Stimulated activated CD4-positive, alpha-beta T cell treated with anti-CD3 and anti-CD28 coated beads, Interleukin-1b, Interleukin-23, amount 100 ng/mL, for 1 hour (primary cell): ENCODE data around the gene FANCI.
A peak's percentile ranks its signal among the peaks of the same experiment; 100 is the strongest.

Experiments used
- DNase-seq, 2 donors: peaks; one replicate each; pipeline ENCODE4 v3.0.0-alpha.2; 2020; ENCODE audit warnings: low read depth in 2 of 2

FANCI gene

DNA sequence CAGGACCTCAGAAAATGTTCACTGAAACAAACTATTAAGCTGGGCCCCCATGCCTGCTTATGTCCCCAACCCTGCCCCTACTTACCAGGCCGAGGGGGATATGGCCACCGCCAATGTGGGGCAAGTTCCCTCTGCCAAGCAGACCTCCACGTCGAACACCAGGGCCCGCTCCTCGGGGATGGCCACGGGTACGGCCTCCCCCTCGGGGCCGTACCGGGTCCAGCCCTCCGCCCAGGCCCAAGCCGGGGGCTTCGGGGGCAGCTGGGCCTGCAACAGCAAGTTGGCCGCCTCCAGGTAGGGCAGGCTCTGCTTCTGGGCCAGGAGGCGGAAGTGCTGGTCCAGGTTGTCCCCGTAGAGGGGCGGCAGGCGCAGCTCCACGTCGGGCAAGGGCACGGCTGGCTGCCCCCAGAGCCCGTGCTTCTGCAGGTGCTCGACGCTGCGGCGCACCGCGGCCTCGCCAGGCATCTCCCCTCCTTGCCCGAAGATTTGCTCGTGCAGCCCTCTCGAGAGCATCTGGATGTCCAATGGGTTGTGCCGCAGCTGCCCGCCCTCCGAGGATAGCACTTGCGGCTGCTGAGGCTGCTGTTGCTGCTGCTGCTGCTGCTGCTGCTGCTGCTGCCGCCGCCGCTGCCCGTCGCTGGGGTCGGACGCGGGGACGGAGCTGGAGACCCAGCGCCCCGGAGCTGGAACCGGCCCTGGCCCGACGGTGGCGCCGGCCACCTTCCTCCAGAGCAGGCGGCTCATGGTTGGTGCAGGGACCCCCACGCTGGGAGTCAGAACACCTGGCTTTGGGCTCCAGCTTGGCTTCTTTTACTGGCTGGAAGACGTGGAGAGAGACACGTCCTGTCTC lies 89.5 kb downstream of the FANCI start:
- no peak for DNase-seq

DNA sequence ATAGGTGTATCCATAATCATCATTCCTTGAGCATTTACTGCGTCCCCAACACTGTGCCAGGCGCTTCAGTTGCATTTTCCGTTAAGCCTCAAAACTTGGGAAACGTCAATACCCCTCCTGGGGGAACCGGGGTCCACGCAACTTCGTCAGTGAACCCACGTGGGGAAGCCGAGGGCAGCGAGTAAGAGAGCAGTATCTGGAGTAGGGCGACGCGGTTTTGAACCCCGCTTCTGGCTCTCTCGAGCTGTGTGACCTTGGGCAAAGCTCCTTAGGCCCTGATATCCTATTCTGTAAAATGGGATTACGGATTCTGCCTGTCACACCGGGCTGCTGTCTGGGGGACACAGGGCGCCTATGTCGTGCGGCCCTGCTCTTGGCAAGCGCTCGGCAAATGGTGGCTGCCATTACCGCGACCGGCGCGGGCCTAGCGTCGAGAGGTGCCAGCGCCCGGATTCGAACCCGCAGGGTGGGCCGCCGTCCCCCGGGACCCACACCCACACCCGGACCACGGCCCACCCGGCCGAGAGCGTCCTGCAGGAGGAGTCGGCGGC lies 90.3 kb downstream of the FANCI start:
- DNase-seq = no peak

- peak; percentile 98 to 99 for DNase-seq
Measured at GRCh38 chr15:89334510-89335297, 90.9 kb downstream of the FANCI start, which contains the start of gene POLG. POLG (minus strand) TSS chr15:89334824; CDS start chr15:89333754, 1,070 bp downstream.

- no peak for DNase-seq
Measured at GRCh38 chr15:89335298-89336041, 91.7 kb downstream of the FANCI start.

DNA sequence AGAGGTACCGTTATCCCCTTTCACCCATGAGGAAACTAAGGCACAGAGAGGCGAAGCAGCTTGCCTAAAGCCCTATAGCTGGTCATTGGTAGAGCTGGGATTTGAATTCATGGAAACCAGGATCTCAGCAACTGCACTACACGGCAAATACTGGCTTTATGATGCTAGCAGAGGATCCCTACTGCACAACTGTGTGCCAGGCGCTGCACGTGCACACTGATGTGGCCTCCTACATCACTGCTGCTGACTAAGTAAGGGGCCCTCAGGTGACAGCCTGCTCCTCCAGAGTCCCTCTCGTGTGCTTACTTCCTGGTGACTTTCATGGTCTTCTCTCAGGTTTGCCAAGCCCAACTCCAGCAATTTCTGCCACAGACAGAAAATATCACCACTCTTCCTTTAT lies 94.3 kb downstream of the FANCI start:
- no peak for DNase-seq

- DNase-seq = no peak
Measured at GRCh38 chr15:89340573-89340972, 96.8 kb downstream of the FANCI start.

GRCh38 chr15:89341316-89342005 lies 97.7 kb downstream of the FANCI start:
- no peak for DNase-seq

DNA sequence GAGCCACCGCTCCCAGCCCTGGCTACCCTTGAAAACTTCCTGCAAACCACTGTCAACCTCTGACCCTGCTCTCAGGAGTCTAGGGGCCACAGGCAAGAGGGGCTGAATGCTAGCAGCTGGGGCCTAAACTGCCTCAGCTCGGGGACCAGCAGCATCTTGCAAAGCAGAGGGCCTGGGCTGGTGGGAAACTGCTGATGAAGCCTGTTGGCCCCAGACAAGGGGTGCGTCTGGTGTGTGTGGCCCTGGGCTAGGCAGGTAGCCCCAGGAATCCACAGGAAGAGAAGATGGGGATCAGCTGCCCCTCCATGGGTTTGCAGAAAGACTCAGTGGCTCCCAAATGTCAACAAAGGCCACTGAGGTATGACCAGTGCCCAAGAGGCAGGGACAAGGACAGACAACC lies 99.1 kb downstream of the FANCI start:
- DNase-seq = no peak

DNA sequence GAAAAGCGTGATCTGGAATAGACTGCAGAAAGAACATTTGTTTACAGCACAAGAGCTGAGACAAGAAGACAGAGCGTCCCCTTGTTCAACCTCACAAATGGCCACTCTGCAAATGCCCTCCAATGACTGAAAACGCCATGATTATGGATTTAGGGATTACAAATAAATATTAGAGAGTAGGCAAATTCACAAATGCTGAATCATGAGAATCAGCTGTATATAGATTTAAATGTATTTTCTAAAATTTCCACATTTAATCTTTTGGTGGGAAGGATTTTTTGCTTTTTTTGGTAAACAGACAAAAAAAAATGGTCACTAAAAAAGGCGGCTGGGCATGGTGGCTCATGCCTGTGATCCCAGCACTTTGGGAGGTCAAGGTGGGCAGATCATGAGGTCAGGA lies 101.5 kb downstream of the FANCI start:
- no peak for DNase-seq

- no peak for DNase-seq
Measured at GRCh38 chr15:89346516-89347231, 102.9 kb downstream of the FANCI start.

DNA sequence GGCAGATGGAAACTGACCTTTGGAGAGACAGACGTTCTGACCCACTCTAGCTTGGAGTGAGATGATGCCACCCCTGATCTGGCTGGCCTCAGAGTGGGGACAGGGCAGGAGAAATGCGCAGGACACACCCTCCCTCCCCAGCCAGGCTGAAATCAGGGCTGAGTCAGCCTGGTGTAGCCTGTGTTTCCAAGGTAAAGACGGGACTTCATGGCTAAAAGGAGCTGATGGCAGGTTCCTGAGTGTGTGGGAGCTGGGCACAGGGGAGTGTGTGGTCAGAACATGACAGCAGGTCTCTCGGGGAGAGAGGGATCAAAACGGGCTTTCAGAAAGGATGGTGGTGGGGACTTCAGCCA lies 105.4 kb downstream of the FANCI start:
- DNase-seq = no peak

DNA sequence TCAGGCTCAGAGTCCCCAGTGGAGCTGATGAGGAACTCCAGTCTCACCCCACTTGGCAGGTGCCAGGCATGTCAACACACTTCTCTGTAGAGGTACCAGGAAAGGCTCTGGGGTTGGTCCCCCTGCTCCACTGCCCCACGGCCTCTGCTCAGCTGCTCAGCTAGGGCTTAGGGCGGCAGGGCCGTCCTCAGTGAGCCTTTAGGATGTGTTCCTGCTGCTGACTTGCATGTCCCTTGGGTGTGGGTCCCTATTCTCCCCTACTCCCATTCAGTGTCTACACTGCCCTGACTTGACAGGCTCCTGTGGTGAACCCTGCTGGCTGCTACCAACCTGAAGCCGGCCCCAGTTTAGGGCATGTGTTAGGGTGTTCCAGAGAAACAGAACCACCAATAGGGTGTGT lies 108.7 kb downstream of the FANCI start:
- no peak for DNase-seq

DNA sequence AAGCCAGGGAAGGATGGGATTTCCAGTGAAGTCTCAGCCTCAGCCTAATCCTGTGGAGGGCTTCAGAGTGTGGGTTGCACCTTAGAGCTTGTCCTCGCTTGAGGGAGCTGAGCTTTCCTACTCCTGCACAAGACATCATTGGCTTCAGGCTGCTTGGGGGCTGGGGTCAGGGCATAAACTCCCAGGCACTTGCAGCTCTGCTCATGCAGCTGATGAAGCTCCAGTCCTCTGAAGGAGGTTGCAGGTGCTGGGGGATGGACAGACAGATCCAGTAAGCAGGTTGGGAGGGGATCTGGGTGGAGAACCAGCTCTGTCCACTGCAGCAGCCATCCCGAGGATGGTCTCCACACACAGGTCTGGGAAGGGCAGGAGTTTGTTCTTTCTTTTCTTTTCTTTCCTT lies 110.2 kb downstream of the FANCI start:
- no peak for DNase-seq

DNA sequence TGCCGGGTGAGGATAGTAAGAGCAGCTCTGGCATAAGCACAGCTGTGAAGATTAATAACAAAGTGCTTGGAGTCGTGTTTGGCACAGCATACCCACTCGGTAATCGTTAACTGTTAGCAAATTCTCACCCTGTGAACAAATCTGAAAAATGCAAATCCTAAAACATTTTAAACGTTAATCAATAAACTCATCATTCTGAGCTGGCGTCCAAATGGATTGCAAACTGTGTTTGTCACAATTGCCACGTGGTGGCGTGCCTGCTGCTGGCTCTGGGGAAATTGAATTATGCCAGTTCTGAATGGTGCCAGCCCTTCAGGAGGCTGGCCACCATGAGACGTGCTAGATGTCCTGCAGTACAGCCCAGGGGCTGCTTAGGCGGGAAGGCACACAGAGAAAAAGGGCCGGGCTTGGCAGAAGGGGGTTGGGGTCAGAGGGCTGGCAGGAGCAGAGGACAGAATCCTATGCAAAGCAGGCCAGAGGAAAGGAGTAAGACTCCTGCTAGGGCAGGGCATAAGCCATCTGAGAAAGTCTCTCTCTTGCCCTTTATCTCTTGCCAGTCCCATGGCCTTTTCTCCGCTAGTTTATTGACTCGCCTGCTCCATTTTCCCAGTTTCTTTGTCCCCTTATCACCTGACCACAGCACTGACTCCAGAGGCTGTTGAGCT lies 113.0 kb downstream of the FANCI start:
- DNase-seq = no peak

- DNase-seq = no peak
Measured at GRCh38 chr15:89358435-89358754, 114.6 kb downstream of the FANCI start.

DNA sequence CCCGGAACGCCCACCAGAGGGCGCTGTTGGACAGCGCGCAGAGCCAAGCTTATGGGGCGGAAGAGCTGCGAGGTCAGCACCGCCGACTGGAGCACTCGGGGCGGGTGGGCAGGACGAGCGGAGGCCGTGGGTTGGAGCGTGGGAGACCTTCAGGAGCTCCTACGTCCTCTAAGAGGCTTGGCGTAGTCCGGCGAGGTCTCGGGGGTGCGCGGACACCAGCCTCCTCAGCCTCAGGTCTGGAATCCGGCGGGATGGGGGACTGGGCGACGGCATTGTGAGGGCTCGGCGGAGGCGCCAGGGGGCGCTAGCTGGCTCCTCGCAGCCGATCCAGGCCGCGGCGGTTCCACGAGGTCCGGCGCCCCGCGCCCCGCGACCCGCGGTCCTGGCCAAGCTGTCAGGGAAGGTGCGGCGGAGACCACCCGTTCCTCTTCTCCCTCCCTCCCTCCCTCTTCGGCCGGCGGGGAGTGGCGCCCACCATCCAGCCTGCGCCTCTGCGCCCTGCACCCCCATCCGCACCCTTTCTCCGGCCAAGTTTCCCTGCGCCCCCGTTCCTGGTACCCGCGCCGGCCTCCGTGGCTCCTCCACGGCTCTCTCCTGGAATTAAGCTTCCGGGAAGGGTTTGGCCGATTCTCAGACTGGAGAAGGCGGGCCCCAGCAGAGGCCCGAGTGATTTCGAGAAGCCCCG lies 115.1 kb downstream of the FANCI start:
- DNase-seq = peak; percentile 49 to 68

DNA sequence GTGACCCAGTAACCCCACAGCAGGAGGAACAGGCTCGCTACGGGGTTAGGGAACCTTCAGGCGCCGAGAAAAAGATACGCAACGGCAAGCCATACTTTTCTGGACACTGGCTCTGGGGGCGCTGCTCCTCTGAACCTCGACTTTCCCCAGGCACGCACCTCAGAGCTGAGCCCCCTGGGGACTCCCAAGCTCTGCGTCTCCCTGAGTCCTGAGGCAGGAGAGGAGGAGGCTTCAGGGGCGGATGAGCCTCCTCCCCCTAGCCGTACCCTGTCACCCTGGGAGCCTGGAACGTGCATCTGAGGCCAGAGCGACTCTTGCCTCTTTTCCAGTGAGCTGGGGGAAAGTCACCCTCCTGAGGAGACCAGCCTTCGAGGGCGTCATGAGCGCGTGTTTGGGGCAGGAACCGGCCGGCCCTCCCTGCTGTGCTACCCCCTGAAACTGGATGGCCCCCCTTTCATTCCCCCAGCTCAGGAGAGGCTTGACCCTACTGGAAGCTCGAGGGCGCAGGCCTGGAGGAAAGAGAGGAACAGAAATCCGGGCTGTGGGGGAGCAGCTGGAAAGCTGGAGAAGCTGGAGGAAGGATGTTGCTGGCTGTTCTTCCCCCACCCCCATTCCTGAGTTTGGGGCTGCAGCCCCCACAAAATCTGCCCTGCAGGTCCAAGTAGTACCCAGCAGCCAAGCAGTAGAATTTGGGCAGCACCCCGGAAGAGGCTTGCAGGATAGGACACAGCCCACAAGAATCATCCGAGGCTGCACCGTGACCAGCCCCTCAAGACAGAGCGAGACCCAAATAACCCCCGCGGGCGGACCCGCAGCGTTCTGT lies 115.9 kb downstream of the FANCI start:
- DNase-seq = no peak

GRCh38 chr15:89360294-89360971 lies 116.7 kb downstream of the FANCI start:
- DNase-seq = no peak
